ENCODE measurements around the gene CD300LD. TPM values are rescaled to one million over a fixed set of nuclear protein-coding genes. Genes with fewer than 3 reads are reported as not detected.

The CD300LD gene
- total RNA-seq, 1 experiment from 2014 or later, result not detected

DNA sequence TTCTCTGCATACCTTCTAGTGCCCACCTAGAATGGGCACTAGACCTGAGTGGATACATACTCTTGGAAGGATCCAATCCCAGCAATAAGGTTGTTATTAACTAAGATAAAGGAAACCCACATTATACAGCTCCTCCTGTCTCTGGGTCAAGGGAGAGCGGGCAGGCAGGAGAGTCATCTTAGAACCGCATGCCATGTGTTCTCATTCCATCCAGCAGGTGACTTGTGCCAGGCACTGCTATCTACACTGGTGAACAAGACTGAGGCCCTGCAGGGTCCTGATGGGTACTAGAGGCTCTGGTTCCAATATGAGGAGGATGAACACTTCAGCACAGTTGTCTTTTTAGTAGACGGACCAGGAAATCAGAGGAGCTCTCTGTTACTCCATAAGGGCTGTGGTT, 18.9 kb downstream of the CD300LD start:
- Mint-ChIP-seq H3K4me1 (ENCODE audit: insufficient read depth, unreplicated experiment) (peaks cover 18% of the 10 kb centered on the region), H3K27ac (ENCODE audit: low read depth, unreplicated experiment) (no peak overlapping the region), H3K4me3 (ENCODE audit: unreplicated experiment) (no peak overlapping the region), H3K36me3 (ENCODE audit: insufficient read depth, unreplicated experiment) (peaks cover 6% of the 10 kb centered on the region), H3K27me3 (ENCODE audit: insufficient read depth, unreplicated experiment) (no peaks in the 10 kb centered on the region), H3K9me3 (ENCODE audit: unreplicated experiment) (no peaks in the 10 kb centered on the region)
- intact Hi-C loops (cut with micrococcal nuclease), result no loop called here
- POLR2A ChIA-PET, result interaction anchor here (0.6 to 1.3 kb wide), 5 partner anchors 8 to 193 kb away, joined by 3 to 4 read pairs (median 4); no protein-coding TSS in a partner anchor
- TF ChIP-seq CTCF (IDR thresholded peaks at IDR 0.05; ENCODE audit: unreplicated experiment), result no peak
- BruUV-seq (replicated peaks), result no TSS peak
- DNase-seq (ENCODE audit: unreplicated experiment), result no peak
- CTCF ChIA-PET, result interaction anchor here (0.6 to 1.8 kb wide), 4 partner anchors 11 to 29 kb away, joined by 3 to 4 read pairs (median 4); no protein-coding TSS in a partner anchor

DNA sequence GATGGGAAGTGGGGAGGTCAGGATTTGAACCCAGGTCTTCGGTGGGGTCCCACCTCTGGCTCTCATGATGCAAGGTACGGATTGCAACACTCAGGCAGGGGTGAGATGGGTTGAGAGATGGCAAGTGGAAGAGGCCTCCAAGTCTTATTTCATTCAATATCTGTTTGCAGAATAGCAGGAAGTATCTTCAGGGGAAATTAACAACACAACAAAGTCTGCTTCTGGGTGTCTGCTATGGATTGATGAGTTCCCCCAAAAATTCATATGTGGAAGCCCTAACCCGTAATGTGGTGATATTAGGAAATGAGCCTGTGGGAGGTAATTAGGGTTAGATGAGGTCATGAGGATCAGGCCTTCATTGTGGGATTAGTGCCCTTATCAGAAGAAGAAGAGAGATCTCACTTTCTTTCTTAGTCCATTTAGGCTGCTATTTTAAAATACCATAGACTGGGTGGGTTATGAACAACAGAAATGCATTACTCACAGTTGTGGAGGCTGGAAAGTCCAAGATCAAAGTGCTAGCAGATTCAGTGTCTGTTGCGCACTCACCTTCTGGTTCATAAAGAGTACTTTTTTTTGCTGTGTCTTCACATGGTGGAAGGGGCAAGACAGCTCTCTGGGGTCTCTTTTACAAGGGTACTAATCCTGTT, 20.3 kb downstream of the CD300LD start:
- Mint-ChIP-seq H3K36me3 (ENCODE audit: insufficient read depth, unreplicated experiment) (no peaks in the 10 kb centered on the region), H3K27me3 (ENCODE audit: insufficient read depth, unreplicated experiment) (no peaks in the 10 kb centered on the region), H3K4me3 (ENCODE audit: unreplicated experiment) (no peak overlapping the region), H3K27ac (ENCODE audit: low read depth, unreplicated experiment) (no peak overlapping the region), H3K9me3 (ENCODE audit: unreplicated experiment) (no peaks in the 10 kb centered on the region), H3K4me1 (ENCODE audit: insufficient read depth, unreplicated experiment) (peaks cover 25% of the 10 kb centered on the region)
- intact Hi-C loops (cut with micrococcal nuclease), result no loop called here
- no peak for DNase-seq (ENCODE audit: unreplicated experiment)
- CTCF ChIA-PET, result interaction anchor here (1.8 kb wide), 1 partner anchor 15 kb away, joined by 4 read pairs; no protein-coding TSS in a partner anchor
- no peak for TF ChIP-seq CTCF (IDR thresholded peaks at IDR 0.05; ENCODE audit: unreplicated experiment)
- POLR2A ChIA-PET, result interaction anchor here (0.6 kb wide), 1 partner anchor 268 kb away, joined by 3 read pairs; no protein-coding TSS in a partner anchor
- no TSS peak for BruUV-seq (replicated peaks)

- peak overlapping the region; percentile 41 for H3K27ac Mint-ChIP-seq (ENCODE audit: low read depth, unreplicated experiment)
- no TSS peak for BruUV-seq (replicated peaks)
- no peaks in the 10 kb centered on the region for H3K36me3 Mint-ChIP-seq (ENCODE audit: insufficient read depth, unreplicated experiment)
- DNase-seq (ENCODE audit: unreplicated experiment), result peak; percentile 100
- POLR2A ChIA-PET, result interaction anchor here (0.5 to 1.7 kb wide), 19 partner anchors 12 to 366 kb away, joined by 3 to 14 read pairs (median 4); partner anchors contain the start of genes CD300LD and FDXR
- CTCF ChIA-PET, result interaction anchor here (0.6 to 0.8 kb wide), 4 partner anchors 17 to 301 kb away, joined by 3 to 5 read pairs (median 4); no protein-coding TSS in a partner anchor
- intact Hi-C loops (cut with micrococcal nuclease), result loop anchor here (10.0 kb wide), 1 partner anchor 295 kb away; no protein-coding TSS in a partner anchor
- no peak for TF ChIP-seq CTCF (IDR thresholded peaks at IDR 0.05; ENCODE audit: unreplicated experiment)
- no peaks in the 10 kb centered on the region for H3K9me3 Mint-ChIP-seq (ENCODE audit: unreplicated experiment)
- peak overlapping the region; percentile 37 for H3K4me3 Mint-ChIP-seq (ENCODE audit: unreplicated experiment)
- no peaks in the 10 kb centered on the region for H3K27me3 Mint-ChIP-seq (ENCODE audit: insufficient read depth, unreplicated experiment)
- peaks cover 33% of the 10 kb centered on the region for H3K4me1 Mint-ChIP-seq (ENCODE audit: insufficient read depth, unreplicated experiment)
Measured at GRCh38 chr17:74569020-74570003, 22.8 kb downstream of the CD300LD start.
